SK-N-MC (cell line): ENCODE measurements around the gene B9D1.

Source experiments
- EZH2 ChIP-seq: fragments of 200-600 bp; sonication (generic); IDR thresholded peaks from one replicate; pipeline ENCODE4 v1.6.1; 2017; ENCODE audit warnings: antibody characterized with exemption
- FOXP2 ChIP-seq: optimal IDR thresholded peaks from 2 replicates; pipeline ENCODE3; 2011; ENCODE audit warnings: mild to moderate bottlenecking, moderate library complexity; ENCODE audit not compliant: insufficient read depth; ENCODE audit errors: extremely low read length, control extremely low read depth
- POLR2AphosphoS5 ChIP-seq: IDR thresholded peaks from 2 replicates; pipeline ENCODE4 v1.6.1; 2012; ENCODE audit warnings: mild to moderate bottlenecking, low read depth, low read length, borderline replicate concordance

- TF ChIP-seq EZH2 (no peak), POLR2AphosphoS5 (no peak), FOXP2 (no peak)
Measured at GRCh38 chr17:19410875-19411620, 48.5 kb upstream of the B9D1 start, which contains the start of gene RNF112.
